Measurements from ENCODE around the gene ADAM10. TPM values are rescaled to one million over a fixed set of nuclear protein-coding genes. Genes with fewer than 3 reads are reported as not detected.
A peak's percentile ranks its signal among the peaks of the same experiment; 100 is the strongest.

Gene ADAM10
- total RNA-seq, 3 donors from 2014 or later: 57.0 to 60.2 (median 57.5) TPM

DNA sequence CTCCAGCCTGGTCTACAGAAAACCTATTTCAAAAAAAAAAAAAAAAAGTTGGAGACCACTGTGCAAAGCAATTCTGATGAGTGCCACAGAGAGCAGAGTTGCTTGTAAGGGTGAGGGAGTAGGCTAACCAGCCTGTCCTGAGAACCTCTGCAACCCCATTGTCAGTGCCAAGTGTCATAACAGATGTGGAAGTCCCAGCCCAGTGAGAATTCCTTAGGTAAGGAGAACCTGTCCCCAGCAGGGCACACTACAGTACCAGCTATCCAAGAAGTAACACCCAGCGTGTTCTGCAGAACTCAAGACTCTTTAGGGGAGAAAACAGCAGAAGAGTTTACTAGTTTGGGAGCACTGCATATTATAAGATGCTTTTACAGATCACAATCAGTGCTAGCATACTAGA lies 161.4 kb downstream of the ADAM10 start:
- Mint-ChIP-seq H3K36me3 (ENCODE audit: insufficient read depth) (peaks cover 6% of the 10 kb centered on the region), H3K27me3 (ENCODE audit: low read depth) (peaks cover 11% of the 10 kb centered on the region), H3K9me3 (peaks cover 5% of the 10 kb centered on the region), H3K4me3 (no peak overlapping the region), H3K4me1 (ENCODE audit: low read depth) (peaks cover 17% of the 10 kb centered on the region)
- DNase-seq (no peak), ATAC-seq (no peak)

DNA sequence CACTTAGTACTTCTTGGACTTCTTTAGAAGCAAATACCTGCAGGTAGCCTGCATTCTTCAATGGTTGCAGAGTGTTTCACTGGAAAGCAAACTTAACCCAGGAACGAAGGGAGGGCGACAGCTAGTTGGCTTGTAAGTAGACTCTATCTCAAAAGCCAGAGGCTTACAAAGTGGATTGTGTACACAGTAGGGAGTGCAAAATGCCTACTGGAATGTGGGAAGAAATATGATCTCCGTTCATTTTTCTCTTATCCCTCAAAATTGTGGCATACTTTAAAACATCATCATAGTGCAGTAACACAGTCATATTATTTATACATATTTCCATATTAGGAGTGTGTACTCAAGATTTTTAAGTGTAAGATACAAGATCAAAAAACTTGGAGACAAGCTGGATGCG lies 162.0 kb downstream of the ADAM10 start:
- Mint-ChIP-seq H3K27me3 (ENCODE audit: low read depth) (peaks cover 11% of the 10 kb centered on the region), H3K36me3 (ENCODE audit: insufficient read depth) (peaks cover 6% of the 10 kb centered on the region), H3K4me1 (ENCODE audit: low read depth) (peaks cover 17% of the 10 kb centered on the region), H3K9me3 (peaks cover 7% of the 10 kb centered on the region), H3K4me3 (no peak overlapping the region)
- ATAC-seq: no peak
- DNase-seq: no peak

DNA sequence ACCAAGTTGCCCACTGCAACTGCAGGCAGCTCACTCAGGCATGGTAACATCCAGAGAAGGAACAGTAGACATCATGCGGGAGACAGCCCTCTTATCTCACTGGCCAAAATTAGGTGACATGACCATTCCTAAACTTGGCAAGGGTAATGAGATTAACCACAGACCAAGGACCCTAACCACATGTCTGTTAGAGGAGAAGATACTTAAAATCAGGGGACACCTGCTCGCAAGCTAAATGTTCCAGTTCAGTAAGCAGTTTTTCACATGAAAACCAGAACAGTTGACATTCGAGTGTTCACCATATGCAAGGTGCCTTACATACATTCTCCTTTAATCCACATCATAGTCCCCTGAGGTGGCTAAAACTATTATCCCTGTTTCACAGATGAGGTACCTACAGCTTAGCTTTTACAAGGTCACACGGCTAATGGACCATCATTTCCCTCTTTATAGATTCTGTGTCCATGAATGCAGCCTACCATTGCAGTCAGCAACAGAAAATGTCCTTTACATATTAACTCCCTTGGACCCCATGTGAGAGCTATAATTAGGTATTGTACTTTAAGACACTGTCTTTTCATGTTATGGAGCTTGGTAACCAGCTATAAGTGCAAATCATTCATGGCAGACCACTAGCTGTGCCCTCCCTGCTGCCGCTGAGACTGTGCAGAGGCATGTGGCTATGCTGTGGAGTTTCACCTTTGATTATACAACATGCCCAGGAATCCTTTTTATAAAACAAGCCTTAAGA lies 163.6 kb downstream of the ADAM10 start:
- DNase-seq (no peak), ATAC-seq (no peak)
- peaks cover 6% of the 10 kb centered on the region for H3K36me3 Mint-ChIP-seq (ENCODE audit: insufficient read depth)
- no peak overlapping the region for H3K4me3 Mint-ChIP-seq
- H3K9me3 Mint-ChIP-seq: peaks cover 7% of the 10 kb centered on the region
- H3K4me1 Mint-ChIP-seq (ENCODE audit: low read depth): peaks cover 17% of the 10 kb centered on the region
- peaks cover 11% of the 10 kb centered on the region for H3K27me3 Mint-ChIP-seq (ENCODE audit: low read depth)

DNA sequence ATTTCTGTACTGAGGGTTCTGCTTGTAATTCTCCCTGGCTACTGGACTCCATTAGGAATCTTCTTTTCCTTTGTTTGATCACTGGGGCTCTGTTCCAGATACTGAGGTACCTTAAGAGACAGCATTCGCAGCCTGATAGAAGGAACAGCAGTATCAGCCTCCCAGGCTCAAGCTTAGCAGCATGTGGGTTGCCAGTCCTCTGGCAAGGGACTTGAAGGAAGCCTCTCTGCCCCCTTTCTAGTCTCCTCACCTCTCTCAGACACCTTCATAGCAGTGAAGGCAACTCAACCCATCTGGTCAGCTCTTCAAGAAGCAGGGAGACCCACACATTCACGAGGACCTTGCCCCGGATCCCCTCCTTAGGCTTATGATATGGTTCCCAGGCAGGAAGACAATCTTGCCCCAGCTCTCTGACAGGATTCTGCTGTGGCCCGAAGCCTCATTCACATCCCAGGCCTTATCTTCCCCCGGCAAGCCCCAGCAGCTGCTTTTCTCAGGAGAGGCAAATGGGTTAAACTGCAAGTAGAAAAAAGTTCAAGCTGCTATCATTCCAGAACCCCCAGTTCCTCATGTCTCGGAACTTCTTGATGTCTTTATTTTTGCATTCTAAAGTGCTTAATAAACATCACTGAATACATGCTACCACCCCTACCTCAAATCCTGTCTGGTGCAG lies 164.6 kb downstream of the ADAM10 start:
- no peak for DNase-seq
- H3K4me3 Mint-ChIP-seq: no peak overlapping the region
- ATAC-seq: no peak
- H3K36me3 Mint-ChIP-seq (ENCODE audit: insufficient read depth): peaks cover 6% of the 10 kb centered on the region
- peaks cover 7% of the 10 kb centered on the region for H3K9me3 Mint-ChIP-seq
- H3K4me1 Mint-ChIP-seq (ENCODE audit: low read depth): peaks cover 17% of the 10 kb centered on the region
- H3K27me3 Mint-ChIP-seq (ENCODE audit: low read depth): peaks cover 11% of the 10 kb centered on the region

DNA sequence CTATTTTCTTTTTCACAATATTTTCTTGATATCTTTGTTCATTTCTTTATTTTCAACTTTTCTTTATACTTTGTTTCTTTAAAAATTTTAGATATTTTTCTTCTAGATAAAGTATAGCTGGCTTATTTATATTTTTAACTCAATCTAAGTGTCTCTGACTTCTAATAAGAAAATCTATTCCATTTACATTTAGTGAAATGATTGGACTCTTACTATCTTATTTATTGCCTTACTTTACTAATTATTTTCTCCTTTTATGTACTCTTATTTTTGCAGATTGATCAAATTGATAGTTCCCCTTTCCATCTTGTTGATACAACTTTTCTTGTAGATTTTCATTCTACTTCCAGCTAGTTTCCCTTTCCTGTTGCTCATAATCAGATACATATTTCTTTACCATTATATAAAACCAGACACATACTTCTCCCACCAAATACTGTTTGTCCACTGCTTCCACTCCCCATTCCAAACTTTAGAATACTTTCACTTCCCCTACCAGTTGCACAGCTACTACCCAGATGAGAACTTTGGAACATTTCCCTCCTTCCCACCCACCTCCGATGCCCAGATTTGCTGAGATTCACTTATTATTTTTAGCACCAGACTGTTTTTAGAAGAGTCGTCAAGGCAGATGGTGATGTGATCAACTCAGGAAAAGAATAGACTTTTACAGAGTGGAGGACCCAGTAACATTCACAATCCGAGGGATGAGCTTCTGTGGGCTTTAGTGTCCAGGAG lies 166.2 kb downstream of the ADAM10 start:
- no peak overlapping the region for H3K4me3 Mint-ChIP-seq
- H3K9me3 Mint-ChIP-seq: peaks cover 7% of the 10 kb centered on the region
- peaks cover 11% of the 10 kb centered on the region for H3K27me3 Mint-ChIP-seq (ENCODE audit: low read depth)
- peaks cover 17% of the 10 kb centered on the region for H3K4me1 Mint-ChIP-seq (ENCODE audit: low read depth)
- no peak for DNase-seq
- peaks cover 6% of the 10 kb centered on the region for H3K36me3 Mint-ChIP-seq (ENCODE audit: insufficient read depth)
- ATAC-seq: no peak

DNA sequence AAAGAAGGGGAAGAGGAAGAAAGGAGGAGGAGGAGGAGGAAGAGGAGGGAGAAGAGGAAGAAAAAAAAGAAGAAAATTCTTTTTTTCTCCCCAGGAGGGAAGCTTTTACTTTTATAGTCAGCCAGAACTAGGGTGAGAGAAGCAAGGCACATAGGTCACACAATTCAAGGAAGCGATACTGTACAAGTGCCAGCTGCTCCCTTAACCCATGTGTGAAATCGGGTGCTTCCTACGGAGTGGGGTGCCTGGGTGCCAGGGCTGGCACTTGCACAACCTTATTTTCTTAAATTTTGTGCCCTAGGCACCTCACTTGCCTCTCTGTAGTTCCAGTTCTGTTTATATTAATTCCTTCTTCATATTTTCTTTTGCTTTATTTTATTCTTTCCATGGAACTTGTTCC lies 167.3 kb downstream of the ADAM10 start:
- H3K9me3 Mint-ChIP-seq: peaks cover 7% of the 10 kb centered on the region
- H3K36me3 Mint-ChIP-seq (ENCODE audit: insufficient read depth): peaks cover 6% of the 10 kb centered on the region
- DNase-seq (no peak), ATAC-seq (no peak)
- H3K27me3 Mint-ChIP-seq (ENCODE audit: low read depth): peaks cover 11% of the 10 kb centered on the region
- H3K4me1 Mint-ChIP-seq (ENCODE audit: low read depth): peaks cover 17% of the 10 kb centered on the region
- H3K4me3 Mint-ChIP-seq: no peak overlapping the region

DNA sequence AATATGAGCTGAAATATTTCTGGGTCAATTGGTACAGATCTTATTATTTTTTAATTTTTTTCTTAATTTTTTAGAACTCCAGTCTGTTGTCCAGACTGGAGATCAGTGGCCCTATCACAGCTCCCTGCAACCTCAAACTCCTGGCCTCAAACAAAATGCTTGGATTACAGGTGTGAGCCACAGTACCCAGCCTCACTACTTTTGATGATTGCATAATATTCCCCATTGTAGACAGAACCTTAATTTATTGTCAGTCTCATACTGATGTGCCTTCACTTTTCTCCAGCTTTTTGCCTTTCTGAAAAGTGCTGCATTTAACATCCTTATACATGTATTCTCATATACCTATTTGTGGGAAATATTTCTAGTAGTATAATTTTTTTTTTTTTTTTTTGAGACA lies 172.8 kb downstream of the ADAM10 start:
- no peak overlapping the region for H3K4me3 Mint-ChIP-seq
- ATAC-seq: no peak
- H3K4me1 Mint-ChIP-seq (ENCODE audit: low read depth): peaks cover 9% of the 10 kb centered on the region
- H3K36me3 Mint-ChIP-seq (ENCODE audit: insufficient read depth): no peaks in the 10 kb centered on the region
- no peak for DNase-seq
- H3K27me3 Mint-ChIP-seq (ENCODE audit: low read depth): no peaks in the 10 kb centered on the region
- no peaks in the 10 kb centered on the region for H3K9me3 Mint-ChIP-seq

DNA sequence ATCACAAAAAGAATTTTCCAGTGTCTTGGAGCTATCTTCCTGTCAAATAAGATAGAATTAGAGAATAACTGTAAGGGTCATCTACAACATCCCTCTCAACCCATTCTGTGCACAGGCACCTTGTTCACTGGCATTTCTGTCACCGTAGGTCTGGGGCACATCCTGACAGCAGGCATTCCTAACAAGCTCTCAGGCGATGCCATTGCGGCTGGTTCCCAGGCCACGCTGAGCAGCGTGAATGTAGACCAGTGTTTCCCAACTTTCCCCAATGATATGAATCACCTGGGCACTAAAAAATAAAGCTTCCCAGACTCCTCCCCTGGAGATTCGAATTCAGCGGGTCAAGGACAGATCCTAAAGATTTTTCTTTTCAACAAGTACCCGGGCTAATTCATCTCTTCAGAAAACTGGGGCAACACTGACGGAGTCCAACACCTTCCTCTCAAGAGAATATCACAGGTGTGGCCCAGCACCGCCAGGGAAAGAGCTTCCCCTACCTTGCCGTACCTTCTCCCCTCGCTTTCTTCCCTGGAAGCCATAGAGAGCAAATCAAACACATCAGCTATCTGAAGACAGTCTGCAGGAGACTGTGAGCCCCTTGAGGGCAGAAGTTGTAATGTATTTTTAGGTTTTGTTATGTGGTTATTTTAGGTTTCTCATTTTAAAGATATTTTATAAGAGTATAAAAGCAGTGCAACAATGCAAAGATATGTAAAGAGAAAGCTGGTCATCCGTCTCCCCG lies 174.3 kb downstream of the ADAM10 start:
- DNase-seq: no peak
- no peak for ATAC-seq
- Mint-ChIP-seq H3K4me3 (no peak overlapping the region), H3K27me3 (ENCODE audit: low read depth) (no peaks in the 10 kb centered on the region), H3K36me3 (ENCODE audit: insufficient read depth) (no peaks in the 10 kb centered on the region), H3K9me3 (no peaks in the 10 kb centered on the region), H3K4me1 (ENCODE audit: low read depth) (peaks cover 9% of the 10 kb centered on the region)

DNA sequence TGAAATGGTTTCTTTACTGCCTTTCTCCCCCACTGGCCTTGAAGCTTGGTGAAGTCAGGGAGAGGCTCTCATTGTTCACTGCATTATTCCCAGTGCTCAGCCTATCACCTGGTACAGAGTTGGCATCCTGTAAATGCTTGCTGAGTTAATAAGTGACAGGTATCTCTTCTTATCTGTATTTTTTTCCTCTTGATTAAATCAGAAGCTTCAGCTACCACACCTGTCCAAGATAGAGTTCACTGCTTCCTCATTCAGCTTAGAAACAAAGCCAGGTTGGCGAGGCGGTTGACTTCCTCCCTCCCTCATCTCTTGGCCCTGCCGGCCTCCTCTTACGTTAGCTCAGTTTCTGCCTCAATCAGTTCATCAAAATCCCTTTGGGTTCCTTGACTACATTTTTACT lies 174.9 kb downstream of the ADAM10 start:
- H3K36me3 Mint-ChIP-seq (ENCODE audit: insufficient read depth): no peaks in the 10 kb centered on the region
- H3K4me1 Mint-ChIP-seq (ENCODE audit: low read depth): peaks cover 9% of the 10 kb centered on the region
- ATAC-seq (no peak), DNase-seq (no peak)
- no peaks in the 10 kb centered on the region for H3K9me3 Mint-ChIP-seq
- H3K27me3 Mint-ChIP-seq (ENCODE audit: low read depth): no peaks in the 10 kb centered on the region
- no peak overlapping the region for H3K4me3 Mint-ChIP-seq

DNA sequence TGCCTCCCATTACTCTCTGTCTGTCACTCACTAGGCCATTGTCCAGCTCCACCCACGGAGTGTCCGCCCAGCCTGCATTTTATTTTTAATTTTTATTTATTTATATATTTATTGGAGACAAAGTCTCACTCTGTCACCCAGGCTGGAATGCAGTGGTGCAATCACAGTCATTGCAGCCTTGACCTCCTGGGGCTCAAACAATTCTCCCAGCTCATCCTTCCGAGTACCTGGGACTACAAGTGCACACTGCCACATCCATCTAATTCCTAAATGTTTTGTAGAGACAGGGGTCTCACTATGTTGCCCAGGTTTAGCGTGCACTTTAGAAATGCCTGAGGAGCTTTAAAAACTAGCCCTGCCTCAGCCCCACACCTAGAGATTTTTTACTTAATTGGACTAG lies 176.2 kb downstream of the ADAM10 start:
- DNase-seq: no peak
- H3K4me1 Mint-ChIP-seq (ENCODE audit: low read depth): peaks cover 13% of the 10 kb centered on the region
- H3K27me3 Mint-ChIP-seq (ENCODE audit: low read depth): no peaks in the 10 kb centered on the region
- no peak for ATAC-seq
- no peak overlapping the region for H3K4me3 Mint-ChIP-seq
- no peaks in the 10 kb centered on the region for H3K36me3 Mint-ChIP-seq (ENCODE audit: insufficient read depth)
- no peaks in the 10 kb centered on the region for H3K9me3 Mint-ChIP-seq

DNA sequence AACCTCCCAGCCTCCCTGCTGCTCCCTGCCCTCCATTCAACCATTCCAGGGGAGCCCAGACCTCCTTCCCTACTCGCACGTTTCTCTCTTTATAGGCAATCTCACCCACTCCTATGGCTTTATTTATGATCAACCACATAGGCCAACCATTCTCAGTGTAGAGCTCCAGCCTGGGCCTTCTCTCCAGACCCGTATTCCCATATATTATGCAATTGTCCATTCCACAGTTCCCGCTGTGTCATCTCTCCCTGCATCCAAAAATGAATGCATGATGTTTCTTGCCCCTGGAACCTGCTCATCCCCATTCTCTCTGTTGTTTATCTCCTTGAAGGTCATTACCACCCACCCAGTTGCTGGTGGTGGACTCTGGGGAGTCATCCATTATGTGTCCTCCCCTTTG lies 177.0 kb downstream of the ADAM10 start:
- peaks cover 18% of the 10 kb centered on the region for H3K4me1 Mint-ChIP-seq (ENCODE audit: low read depth)
- ATAC-seq (no peak), DNase-seq (no peak)
- H3K9me3 Mint-ChIP-seq: no peaks in the 10 kb centered on the region
- no peaks in the 10 kb centered on the region for H3K27me3 Mint-ChIP-seq (ENCODE audit: low read depth)
- no peaks in the 10 kb centered on the region for H3K36me3 Mint-ChIP-seq (ENCODE audit: insufficient read depth)
- H3K4me3 Mint-ChIP-seq: no peak overlapping the region

DNA sequence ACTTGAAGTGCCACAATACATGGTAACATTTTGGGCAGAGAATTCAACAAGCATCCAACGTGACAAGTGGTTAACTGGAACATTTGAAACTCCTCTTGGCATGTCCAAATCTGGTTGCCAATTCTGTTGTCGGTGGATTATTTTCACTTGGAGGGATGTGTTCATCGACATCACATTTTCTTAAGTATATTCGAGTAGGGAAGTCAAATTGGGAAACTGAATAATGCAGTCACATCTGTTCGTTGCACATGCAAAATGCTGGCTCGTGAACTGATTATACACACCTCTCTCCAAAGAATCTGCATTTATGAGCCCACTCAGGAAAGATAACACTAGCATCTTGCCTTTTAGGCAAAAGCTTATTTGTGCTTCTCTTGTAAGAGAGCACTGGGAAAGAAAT lies 178.0 kb downstream of the ADAM10 start:
- Mint-ChIP-seq H3K9me3 (no peaks in the 10 kb centered on the region), H3K36me3 (ENCODE audit: insufficient read depth) (no peaks in the 10 kb centered on the region), H3K4me1 (ENCODE audit: low read depth) (peaks cover 19% of the 10 kb centered on the region), H3K27me3 (ENCODE audit: low read depth) (no peaks in the 10 kb centered on the region), H3K4me3 (no peak overlapping the region)
- ATAC-seq: no peak
- DNase-seq: no peak

DNA sequence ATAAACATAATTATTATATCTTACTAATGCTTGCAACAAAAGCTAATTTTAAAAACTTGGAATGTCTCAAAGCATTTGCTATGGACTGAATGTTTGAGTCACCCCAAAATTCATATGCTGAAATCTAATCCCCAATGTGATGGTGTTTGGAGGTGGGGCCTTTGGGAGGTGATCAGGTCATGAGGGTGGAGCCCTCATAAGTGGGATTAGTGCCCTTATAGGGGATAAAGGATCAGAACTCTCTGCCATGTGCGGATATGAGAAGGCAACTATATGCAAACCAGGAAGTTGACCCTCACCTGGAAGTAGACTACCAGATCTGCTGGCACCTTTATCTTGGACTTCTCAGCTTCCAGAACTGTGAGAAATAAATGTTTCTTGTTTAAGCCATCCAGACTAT lies 180.1 kb downstream of the ADAM10 start:
- Mint-ChIP-seq H3K9me3 (no peaks in the 10 kb centered on the region), H3K4me1 (ENCODE audit: low read depth) (peaks cover 10% of the 10 kb centered on the region), H3K27me3 (ENCODE audit: low read depth) (no peaks in the 10 kb centered on the region), H3K36me3 (ENCODE audit: insufficient read depth) (no peaks in the 10 kb centered on the region), H3K4me3 (no peak overlapping the region)
- ATAC-seq (no peak), DNase-seq (no peak)

DNA sequence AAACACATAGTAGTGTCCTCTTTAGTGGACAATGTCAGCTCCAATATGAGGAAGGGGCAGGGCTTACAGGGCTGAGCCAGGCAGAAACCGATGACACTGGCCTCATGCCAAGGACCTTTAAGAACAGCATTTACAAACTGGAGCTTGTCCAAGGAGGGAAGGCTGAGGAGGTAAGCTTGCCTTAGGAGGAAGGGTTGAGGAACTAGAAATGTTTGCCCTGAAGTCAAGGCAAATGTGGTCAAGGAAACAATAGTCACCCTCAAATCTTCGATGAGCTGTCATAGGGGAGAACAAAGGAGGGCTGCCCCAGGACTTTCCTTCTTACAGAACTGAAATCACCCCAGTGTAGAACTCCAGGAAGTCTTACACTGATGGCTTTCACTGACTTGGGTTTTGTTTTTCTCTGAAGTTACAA lies 181.3 kb downstream of the ADAM10 start:
- H3K9me3 Mint-ChIP-seq: no peaks in the 10 kb centered on the region
- peaks cover 10% of the 10 kb centered on the region for H3K4me1 Mint-ChIP-seq (ENCODE audit: low read depth)
- peak; percentile 32 to 65 for ATAC-seq
- no peaks in the 10 kb centered on the region for H3K27me3 Mint-ChIP-seq (ENCODE audit: low read depth)
- no peak for DNase-seq
- no peaks in the 10 kb centered on the region for H3K36me3 Mint-ChIP-seq (ENCODE audit: insufficient read depth)
- no peak overlapping the region for H3K4me3 Mint-ChIP-seq

Data from activated T-cell treated with anti-CD3 and anti-CD28 coated beads, Interleukin-2, amount 50 U/mL, for 4 hours (primary cell).